GM06990 (cell line): ENCODE data around the gene PPTC7.
"Not testable (repeated sequence)": the region's sequence is repeated elsewhere in the genome, so short reads cannot be mapped to it uniquely, and the experiment has no call there.

Experiments
- DNase-seq: peaks from one replicate; pipeline ENCODE4 v3.0.0-alpha.2; 2011; ENCODE audit not compliant: insufficient read length; ENCODE audit errors: extremely low read depth
- H3K27me3 ChIP-seq: replicated peaks from 2 replicates; pipeline ENCODE4 v1.6.0; 2011; ENCODE audit warnings: low read length; ENCODE audit not compliant: control insufficient read depth, insufficient read depth
- H3K36me3 ChIP-seq: 2 replicates; pipeline ENCODE4 v1.5.1; 2011; ENCODE audit warnings: low read length; ENCODE audit not compliant: control insufficient read depth, insufficient read depth
- H3K4me3 ChIP-seq: replicated peaks from 2 replicates; pipeline ENCODE4 v1.5.1; 2011; ENCODE audit warnings: low read depth, mild to moderate bottlenecking, control low read depth, low read length
- TF ChIP-seq, protein P1 (sequence below): IDR thresholded peaks from 2 replicates; pipeline ENCODE4 v1.5.1; 2011; ENCODE audit warnings: low read length, control low read depth, mild to moderate bottlenecking, inconsistent platforms; ENCODE audit not compliant: insufficient read depth, poor library complexity, severe bottlenecking

The PPTC7 gene

DNA sequence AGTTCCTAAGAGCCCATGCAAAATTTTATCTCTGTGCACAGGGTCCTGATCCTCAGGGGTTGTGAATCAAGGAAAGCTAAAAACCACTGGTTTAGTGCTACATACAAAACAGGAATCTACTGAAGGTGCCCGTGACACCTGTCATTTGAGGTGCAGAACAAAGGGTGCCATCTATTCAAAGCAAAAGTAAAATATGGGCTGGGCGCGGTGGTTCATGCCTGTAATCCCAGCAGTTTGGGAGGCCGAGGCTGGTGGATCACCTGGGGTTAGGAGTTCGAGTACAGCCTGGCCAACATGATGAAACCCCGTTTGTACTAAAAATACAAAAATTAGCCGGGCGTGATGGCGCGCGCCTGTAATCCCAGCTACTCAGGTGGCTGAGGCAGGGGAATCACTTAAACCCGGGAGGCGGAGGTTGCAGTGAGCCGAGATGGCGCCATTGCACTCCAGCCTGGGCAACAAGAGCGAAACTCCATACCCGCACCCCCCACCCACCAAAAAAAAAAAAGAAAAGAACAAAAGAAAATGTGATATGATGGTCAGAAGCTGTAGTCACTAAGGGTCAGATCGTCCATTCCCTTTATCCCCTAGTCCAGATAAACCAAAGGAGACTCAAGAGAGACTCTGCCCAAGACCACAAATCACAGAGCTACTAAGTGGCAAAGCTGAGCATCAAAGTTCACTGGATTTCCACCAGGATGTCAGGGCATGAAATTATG is 3.4 kb downstream of the PPTC7 start:
- DNase-seq: no peak
- no peaks in the 10 kb centered on the region for H3K36me3 ChIP-seq
- TF ChIP-seq, protein P1, sequence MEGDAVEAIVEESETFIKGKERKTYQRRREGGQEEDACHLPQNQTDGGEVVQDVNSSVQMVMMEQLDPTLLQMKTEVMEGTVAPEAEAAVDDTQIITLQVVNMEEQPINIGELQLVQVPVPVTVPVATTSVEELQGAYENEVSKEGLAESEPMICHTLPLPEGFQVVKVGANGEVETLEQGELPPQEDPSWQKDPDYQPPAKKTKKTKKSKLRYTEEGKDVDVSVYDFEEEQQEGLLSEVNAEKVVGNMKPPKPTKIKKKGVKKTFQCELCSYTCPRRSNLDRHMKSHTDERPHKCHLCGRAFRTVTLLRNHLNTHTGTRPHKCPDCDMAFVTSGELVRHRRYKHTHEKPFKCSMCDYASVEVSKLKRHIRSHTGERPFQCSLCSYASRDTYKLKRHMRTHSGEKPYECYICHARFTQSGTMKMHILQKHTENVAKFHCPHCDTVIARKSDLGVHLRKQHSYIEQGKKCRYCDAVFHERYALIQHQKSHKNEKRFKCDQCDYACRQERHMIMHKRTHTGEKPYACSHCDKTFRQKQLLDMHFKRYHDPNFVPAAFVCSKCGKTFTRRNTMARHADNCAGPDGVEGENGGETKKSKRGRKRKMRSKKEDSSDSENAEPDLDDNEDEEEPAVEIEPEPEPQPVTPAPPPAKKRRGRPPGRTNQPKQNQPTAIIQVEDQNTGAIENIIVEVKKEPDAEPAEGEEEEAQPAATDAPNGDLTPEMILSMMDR: no peak
- no peaks in the 10 kb centered on the region for H3K27me3 ChIP-seq
- peak overlapping the region; percentile 97 for H3K4me3 ChIP-seq

DNA sequence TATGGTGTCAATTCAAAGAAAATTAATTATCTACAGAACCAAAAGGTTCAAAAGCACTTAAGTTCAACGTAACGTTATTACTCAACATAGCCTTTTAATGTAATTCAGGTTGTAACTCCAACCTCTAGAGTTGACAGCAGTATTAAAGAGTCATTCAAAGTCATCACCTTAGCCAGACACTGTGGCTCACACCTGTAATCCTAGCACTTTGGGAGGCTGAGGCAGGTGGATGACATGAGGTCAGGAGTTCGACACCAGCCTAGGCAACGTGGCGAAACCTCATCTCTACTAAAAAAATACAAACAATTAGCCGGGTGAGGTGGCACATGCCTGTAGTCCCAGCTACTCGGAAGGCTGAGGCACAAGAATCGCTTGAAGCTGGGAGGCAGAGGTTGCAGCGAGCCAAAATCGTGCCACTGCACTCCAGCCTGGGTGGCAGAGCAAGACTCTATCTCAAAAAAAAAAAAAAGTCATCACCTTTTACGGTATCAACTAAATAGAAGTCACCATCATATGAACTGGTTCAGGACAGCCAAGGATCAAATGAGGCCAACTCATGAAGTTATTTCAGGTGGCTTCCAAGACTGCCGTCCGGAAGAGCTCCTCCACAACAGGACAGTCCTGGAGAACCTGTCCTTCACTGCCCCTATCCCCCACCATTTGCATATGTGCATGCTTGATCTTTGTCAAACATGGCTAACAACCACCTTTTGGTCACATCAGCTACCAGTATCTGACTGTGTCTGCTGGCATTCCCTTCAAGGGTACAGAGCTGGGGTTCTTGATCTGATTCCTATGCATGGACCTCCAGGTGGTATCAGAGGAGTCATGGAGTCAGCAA is 4.2 kb downstream of the PPTC7 start:
- H3K36me3 ChIP-seq: no peaks in the 10 kb centered on the region
- peak overlapping the region; percentile 97 for H3K4me3 ChIP-seq
- TF ChIP-seq, protein P1: no peak
- peak; percentile 26 for DNase-seq
- H3K27me3 ChIP-seq: no peaks in the 10 kb centered on the region

DNA sequence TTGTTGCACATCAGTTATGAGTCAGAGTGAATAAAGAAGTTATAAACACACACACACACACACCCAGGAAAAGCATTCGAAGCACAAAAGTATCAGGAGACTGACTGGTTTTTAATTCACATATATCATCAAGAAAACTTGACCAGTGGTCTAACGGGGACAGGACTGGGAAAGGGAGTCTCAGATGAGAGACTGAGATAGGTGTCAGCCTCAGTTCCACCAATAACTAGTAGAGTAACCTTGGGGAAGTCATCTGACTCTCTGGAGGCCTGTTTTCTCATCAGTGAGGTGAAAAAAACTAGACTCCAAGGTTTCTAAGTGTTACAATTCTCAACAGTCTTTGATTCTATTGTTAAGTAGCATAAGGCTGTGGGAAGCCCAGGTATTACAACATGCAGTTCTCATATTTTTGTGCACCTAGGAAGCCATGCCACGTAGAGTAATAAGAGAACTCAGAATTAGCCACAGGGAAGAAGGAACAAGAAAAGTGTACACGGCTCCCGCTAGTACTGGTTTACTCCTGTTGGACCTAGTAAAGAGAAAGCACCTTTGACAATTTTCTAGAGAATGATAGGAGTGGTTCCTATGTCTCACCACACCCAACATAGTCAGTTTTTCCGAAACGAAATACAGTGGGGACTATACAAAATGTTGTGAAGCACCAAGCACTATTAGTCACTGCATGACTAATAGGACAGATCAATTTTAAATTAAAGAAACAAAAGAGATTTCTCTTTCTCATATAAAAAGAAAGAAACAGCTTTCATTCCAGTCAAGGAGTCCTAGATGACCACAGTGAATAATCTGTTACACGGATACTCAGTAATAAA is 5.0 kb downstream of the PPTC7 start:
- Histone ChIP-seq H3K4me3 (peak overlapping the region; percentile 97), H3K36me3 (no peaks in the 10 kb centered on the region), H3K27me3 (no peaks in the 10 kb centered on the region)
- TF ChIP-seq, protein P1: no peak
- DNase-seq: peak; percentile 60

DNA sequence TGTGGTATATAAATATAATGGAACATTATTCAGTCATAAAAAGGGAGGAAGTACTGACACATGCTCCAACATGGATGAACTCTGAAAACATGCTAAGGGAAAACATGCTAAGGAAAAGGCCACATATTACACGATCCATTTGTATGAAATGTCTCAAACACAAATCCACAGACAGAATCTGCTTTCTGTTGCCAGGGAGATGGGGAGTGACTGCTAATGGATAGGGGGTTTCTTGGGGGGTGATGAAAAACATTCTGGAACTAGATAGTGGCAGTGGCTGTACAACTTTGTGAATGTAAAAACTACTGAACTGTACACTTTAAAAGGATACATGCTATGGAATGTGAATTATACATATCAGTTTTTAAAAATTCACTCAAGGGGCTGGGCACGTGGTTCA is 6.6 kb downstream of the PPTC7 start:
- TF ChIP-seq, protein P1: no peak

DNA sequence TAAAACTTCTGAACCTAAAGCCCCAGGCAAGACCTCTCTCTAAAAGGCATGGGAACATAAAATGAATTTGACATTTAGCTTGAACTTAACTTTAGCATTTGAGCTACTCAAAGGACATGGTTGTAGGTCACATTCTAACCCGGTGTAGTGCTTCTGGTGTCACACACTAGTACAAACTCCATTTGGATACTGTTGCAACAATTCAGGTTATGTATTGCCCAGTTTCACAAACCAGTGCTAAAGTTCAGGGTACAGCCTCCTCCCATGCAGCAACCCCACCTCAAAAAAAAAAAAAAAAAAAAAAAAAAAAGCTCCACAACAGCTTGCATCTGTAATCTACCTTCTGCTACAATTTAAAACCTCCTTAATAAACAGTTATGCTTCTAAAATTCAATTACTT is 7.8 kb downstream of the PPTC7 start:
- Histone ChIP-seq H3K36me3 (no peaks in the 10 kb centered on the region), H3K4me3 (no peak overlapping the region), H3K27me3 (no peaks in the 10 kb centered on the region)
- DNase-seq: no peak
- TF ChIP-seq, protein P1: no peak

More for the DNA sequence above, 6.6 kb downstream of the PPTC7 start:
- no peak overlapping the region for H3K4me3 ChIP-seq
- no peak for DNase-seq
- no peaks in the 10 kb centered on the region for H3K27me3 ChIP-seq
- H3K36me3 ChIP-seq: no peaks in the 10 kb centered on the region

DNA sequence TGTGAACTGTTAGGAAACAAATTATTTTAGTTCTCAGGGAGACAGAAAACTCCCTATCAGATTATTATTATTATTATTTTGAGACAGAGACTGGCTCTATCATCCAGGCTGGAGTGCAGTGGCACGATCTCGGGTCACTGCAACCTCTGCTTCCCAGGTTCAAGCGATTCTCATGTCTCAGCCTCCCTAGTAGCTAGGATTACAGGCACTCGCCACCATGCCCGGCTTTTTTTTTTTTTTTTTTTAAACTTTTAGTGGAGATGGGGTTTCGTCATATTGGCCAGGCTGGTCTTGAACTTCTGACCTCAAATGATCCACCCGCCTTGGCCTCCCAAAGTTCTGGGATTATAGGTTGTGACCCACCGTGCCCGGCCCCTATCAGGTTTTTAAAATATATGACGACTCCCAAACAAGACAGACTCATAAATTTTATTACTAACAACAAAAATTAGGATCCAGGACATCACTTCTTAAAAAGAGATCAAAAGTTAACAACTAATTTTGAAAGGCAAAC is 8.3 kb downstream of the PPTC7 start:
- DNase-seq, H3K4me3 ChIP-seq, H3K27me3 ChIP-seq, H3K36me3 ChIP-seq: not testable (repeated sequence)
